PFSK-1 (cell line): ENCODE measurements around the gene TCEA2.

Experiments used
- FOXP2 ChIP-seq: optimal IDR thresholded peaks from 2 replicates; pipeline ENCODE3; 2011; ENCODE audit warnings: borderline replicate concordance, control low read depth, inconsistent platforms; ENCODE audit not compliant: insufficient read depth; ENCODE audit errors: extremely low read length, extremely low read depth
- POLR2AphosphoS5 ChIP-seq: IDR thresholded peaks from 2 replicates; pipeline ENCODE4 v1.6.1; 2012; ENCODE audit warnings: low read depth, mild to moderate bottlenecking, control low read depth, low read length, moderate library complexity
- SIN3A ChIP-seq: IDR thresholded peaks from 2 replicates; pipeline ENCODE4 v1.6.1; 2012; ENCODE audit warnings: mild to moderate bottlenecking, low read length, moderate library complexity, borderline replicate concordance; ENCODE audit not compliant: insufficient read depth
- TF ChIP-seq, protein P1 (sequence below), 2 experiments: IDR thresholded peaks; 2 replicates each; pipeline versions ENCODE4 v1.6.1 to v1.8.0; 2011 to 2012; ENCODE audit warnings: low read depth in 2 of 2, low read length in 2 of 2, control low read depth in 1 of 2, inconsistent platforms in 1 of 2, mild to moderate bottlenecking in 1 of 2, moderate library complexity in 1 of 2; ENCODE audit not compliant: insufficient read depth in 1 of 2

DNA sequence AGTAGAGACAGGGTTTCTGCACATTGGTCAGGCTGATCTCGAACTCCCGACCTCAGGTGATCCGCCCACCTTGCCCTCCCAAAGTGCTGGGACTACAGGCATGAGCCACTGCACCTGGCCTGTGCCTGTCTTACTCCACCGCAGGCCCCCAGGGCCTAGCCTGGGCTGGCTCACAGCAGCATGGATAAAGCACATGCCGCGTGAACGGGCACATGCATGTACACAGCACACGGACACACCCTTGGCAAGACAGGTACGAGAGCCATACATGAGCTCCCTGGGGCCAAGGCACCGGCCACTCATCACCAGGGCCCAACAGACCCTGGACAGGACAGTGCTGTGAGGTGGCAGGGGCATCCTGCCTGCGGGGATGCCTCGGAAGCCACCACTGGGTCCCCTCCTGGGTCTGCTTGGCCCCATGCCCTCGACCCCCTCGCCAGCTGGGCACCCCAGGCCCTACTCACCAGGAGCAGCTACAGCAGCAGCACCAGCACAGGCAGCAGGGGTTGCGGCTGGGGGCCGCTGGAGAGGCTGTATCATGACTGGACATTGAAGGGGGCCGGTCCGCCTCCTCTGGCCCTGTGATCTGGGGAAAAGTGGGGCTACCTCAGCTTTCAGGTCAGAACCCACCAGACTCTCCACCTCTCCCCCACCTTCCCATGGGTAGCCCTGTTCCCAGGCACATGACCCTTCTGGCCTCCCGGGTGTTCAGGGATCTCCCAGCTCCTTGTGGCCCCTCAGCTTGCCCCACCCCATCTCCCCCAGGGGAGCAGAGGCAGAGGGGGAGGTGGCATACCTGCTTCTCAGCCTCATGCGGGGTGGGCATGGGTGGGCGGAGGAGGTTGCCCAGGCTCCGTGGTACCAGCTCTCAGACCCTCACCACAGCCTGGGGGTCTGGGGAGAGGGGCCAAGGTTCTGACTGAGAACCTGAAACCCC lies 13.3 kb downstream of the TCEA2 start:
- TF ChIP-seq FOXP2 (no peak), SIN3A (no peak), POLR2AphosphoS5 (no peak)
- TF ChIP-seq, protein P1, sequence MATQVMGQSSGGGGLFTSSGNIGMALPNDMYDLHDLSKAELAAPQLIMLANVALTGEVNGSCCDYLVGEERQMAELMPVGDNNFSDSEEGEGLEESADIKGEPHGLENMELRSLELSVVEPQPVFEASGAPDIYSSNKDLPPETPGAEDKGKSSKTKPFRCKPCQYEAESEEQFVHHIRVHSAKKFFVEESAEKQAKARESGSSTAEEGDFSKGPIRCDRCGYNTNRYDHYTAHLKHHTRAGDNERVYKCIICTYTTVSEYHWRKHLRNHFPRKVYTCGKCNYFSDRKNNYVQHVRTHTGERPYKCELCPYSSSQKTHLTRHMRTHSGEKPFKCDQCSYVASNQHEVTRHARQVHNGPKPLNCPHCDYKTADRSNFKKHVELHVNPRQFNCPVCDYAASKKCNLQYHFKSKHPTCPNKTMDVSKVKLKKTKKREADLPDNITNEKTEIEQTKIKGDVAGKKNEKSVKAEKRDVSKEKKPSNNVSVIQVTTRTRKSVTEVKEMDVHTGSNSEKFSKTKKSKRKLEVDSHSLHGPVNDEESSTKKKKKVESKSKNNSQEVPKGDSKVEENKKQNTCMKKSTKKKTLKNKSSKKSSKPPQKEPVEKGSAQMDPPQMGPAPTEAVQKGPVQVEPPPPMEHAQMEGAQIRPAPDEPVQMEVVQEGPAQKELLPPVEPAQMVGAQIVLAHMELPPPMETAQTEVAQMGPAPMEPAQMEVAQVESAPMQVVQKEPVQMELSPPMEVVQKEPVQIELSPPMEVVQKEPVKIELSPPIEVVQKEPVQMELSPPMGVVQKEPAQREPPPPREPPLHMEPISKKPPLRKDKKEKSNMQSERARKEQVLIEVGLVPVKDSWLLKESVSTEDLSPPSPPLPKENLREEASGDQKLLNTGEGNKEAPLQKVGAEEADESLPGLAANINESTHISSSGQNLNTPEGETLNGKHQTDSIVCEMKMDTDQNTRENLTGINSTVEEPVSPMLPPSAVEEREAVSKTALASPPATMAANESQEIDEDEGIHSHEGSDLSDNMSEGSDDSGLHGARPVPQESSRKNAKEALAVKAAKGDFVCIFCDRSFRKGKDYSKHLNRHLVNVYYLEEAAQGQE (IDR thresholded peaks at IDR 0.05; ENCODE audit: insufficient read depth in 1 of 2, low read depth in 2 of 2, low read length in 2 of 2): no peak
